Adipose tissue (tissue), 3 donors: ENCODE measurements around the gene GRIK1. TPM values are rescaled to one million over a fixed set of nuclear protein-coding genes. Genes with fewer than 3 reads are reported as not detected.

Experiments used
- H3K27ac ChIP-seq: one replicate; pipeline ENCODE4 v1.5.1; 2013; ENCODE audit warnings: low read depth, low read length
- WGBS, 3 donors: extraction: QIAGEN DNeasy Blood & Tissue Kit; methylation state at CpG; one replicate each; pipeline ENCODE4 v1.1.7; 2013; 5-methylcytosine and 5-hydroxymethylcytosine counted together
- polyA plus RNA-seq, 3 donors: library from polyadenylated mRNA; stranded (reverse); fragments of 200-250 nt; gene quantifications; one replicate each; pipeline ENCODE4 v1.2.3, GENCODE V29; 2013
- donor health status: healthy with polysubstance abuse.
- donor health status: Bipolar disorder and iron deficiency.
- donor health status: healthy.

The GRIK1 gene
- polyA plus RNA-seq, 3 donors, result 0.01 to 0.16 (median 0.11) TPM

DNA sequence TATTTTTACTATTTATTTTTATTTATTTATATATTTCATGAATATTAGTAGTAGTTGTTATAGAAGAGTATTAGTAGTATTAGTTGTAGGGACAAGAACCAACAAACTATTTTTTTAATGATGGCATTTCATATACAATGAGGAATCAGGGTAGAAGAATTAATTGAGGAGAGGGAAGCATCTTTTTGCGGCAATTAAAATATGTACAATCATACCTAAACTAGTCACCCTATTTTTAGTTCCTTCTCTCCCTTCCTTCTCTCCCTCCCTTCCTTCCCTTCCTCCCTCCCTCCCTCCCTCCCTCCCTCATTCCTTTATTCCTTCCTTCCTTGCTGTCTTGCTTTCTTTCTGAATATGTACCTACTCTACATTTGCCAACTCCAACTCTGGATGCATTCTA, 189.8 kb downstream of the GRIK1 start:
- no peak overlapping the region for H3K27ac ChIP-seq
- 93 to 100% (median 100%) methylated on average over 1 of the region's 1 CpG for WGBS, 3 donors

- 95 to 99% (median 97%) methylated on average over 3 of the region's 3 CpGs for WGBS, 3 donors
- no peak overlapping the region for H3K27ac ChIP-seq
These were observed 190.6 kb downstream of the GRIK1 start for GRCh38 chr21:29749223-29749622.

DNA sequence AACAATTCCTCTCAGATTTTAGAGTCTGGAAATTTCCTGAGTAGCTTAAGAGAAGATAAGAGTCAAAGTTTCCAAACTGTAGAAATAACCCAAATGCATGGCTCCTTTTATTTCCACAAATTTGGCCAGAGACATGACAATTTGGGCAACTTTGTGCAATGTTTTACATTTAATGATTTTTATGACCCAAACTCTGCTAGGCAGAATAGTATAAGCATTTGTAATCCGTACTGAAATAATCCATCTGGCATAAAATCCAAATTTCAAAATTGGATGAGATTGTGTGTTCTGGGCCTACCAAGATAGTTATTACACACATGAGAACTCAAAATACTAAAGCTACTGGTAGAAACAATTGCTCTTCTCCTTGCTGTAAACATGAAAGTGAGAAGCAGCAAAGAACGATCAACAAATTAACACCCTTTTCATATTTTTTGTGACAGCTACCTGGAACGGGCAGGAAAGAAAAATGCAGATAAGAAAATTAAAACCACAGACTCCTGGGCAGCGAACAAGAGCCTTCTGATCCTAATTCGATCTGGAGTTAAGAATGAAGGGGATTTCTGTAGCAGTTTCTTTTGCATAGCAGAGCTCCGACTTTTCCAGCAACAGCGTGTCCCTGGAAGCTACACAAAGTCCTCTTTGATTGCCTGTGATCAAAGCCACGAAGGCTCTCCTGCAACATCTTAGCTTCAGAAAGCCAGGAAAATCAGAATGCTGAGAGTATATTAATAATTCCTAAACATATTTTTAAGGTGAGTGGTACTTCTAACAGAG, 191.2 kb downstream of the GRIK1 start:
- WGBS, 3 donors, result 54 to 56% (median 56%) methylated on average over 8 of the region's 8 CpGs
- H3K27ac ChIP-seq, result no peak overlapping the region

DNA sequence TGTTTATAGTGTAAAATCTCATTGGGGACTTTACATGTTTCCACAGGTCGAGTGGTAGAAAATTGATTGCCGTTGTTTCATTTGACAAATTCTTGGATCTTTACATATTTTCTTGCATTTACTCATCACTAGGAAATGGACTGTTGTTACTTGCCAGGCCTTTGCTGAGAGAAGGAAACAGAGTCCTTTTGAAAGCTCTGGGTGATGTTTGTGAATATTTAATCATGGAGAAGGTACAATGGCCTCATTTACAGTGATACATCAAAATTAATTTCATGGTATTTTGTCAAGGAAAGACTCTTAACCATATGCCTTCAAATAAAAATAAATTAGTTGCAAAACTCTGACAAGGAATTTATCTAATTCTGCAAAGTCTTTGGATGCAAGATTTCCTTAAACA, 198.0 kb downstream of the GRIK1 start:
- WGBS, 3 donors, result 76 to 91% (median 81%) methylated on average over 2 of the region's 2 CpGs

DNA sequence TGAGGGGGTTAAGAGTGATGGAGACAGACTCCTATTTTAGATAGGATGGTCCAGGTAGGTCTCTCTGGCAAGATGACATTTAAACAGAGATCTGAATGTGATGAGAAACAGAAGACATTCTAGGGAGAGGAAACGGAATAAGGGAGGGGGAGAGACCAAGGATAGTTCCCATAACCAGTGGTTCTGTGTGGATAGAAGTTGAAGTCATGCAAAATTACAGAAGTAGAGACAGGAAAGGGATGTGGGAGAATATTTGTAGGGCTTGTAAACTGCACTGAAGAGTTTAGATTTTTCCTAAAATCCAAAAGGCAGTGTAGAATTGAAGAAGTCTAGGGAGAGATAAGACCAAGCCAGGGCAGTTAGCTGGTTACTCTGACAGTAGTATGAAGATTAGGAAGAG, 200.6 kb downstream of the GRIK1 start:
- no peak overlapping the region for H3K27ac ChIP-seq
- WGBS, 3 donors, result 43 to 72% (median 57%) methylated on average over 1 of the region's 1 CpG

More for the DNA sequence above, 198.0 kb downstream of the GRIK1 start:
- no peak overlapping the region for H3K27ac ChIP-seq

DNA sequence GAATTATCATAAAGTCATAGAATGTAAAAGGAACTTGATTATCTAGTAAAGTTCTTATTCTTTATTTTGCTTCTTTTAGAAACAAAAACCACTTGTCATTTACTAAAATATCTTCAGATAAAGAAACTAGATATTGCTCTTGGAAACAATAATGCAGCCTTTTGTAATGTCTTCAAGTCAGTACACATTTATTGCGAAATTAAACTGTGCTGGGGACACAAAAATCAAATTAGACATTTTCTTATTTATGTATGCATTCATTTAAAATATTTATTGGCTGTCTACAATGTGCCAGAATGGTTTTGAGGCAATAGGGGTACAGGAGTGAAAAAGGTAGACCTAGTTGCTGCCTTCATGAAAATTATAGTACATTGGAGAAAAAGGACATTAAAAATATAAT, 201.1 kb downstream of the GRIK1 start:
- no peak overlapping the region for H3K27ac ChIP-seq
- 80 to 94% (median 88%) methylated on average over 1 of the region's 1 CpG for WGBS, 3 donors

GRCh38 chr21:29737186-29737585, 202.6 kb downstream of the GRIK1 start:
- no peak overlapping the region for H3K27ac ChIP-seq
- WGBS, 3 donors, result 30 to 52% (median 37%) methylated on average over 5 of the region's 5 CpGs

GRCh38 chr21:29730281-29730680, 209.5 kb downstream of the GRIK1 start:
- H3K27ac ChIP-seq, result no peak overlapping the region
- 61 to 74% (median 73%) methylated on average over 1 of the region's 1 CpG for WGBS, 3 donors

DNA sequence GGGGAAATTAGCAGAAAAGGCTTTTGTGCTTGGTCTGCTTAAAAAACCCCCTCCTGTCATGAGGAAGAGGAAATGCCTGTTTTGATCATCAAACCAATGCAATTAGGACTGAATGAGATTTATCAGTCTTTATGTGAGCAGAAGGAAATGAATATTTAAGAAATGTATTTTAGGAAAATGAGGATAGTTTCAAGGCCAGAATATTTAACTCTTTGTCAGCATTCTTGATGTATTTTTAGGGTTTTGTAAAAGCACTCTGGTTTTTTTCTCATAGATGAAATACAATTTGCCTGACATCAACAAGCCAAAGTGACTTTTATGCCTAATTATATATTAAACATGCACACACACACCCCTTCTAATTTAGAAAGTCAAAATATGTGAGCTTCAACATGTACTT, 213.8 kb downstream of the GRIK1 start:
- no peak overlapping the region for H3K27ac ChIP-seq

GRCh38 chr21:29725025-29725736, 214.6 kb downstream of the GRIK1 start:
- 35 to 75% (median 71%) methylated on average over 9 of the region's 9 CpGs for WGBS, 3 donors
- H3K27ac ChIP-seq, result no peak overlapping the region

- H3K27ac ChIP-seq, result no peak overlapping the region
- 89 to 98% (median 92%) methylated on average over 2 of the region's 2 CpGs for WGBS, 3 donors
These were observed 217.8 kb downstream of the GRIK1 start for GRCh38 chr21:29721964-29722363.

DNA sequence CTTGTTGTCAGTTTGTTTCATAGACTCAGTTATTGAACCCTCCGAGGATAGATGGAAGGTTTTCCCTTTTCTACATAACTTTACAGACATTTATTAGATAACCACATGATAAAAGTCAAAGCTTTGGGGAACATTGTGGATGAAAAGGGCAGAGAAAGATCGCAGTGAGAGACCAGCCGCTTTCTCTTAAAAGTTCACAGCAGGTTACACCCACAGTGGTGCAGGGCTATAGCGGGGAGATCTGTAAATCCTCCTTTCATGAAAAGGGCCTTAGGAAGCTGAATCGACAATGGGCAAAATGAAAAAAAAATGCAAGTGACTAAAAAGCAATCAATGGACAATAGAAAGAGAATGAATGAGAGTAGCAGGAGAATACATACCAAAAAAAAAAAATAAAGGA, 218.6 kb downstream of the GRIK1 start:
- H3K27ac ChIP-seq, result no peak overlapping the region
- WGBS, 3 donors, result 85 to 93% (median 91%) methylated on average over 5 of the region's 5 CpGs

DNA sequence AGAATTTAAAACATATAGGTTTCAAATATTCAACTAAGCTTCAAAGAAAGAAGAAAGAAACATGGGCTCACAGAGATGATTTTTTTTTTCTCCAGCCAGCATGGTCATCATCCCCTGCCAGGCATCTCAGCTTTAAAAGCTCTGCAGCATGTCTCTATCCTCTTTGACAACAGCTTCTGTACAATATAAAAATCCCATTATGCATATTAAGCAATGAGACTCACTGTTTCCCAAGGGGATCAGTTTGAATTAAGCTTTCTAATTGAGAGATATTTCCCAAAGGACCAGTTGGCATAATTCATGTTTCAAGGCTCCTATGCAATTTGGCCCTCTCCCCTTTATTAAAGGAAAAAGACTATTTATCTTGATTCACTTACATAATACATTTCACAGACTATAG, 220.3 kb downstream of the GRIK1 start:
- H3K27ac ChIP-seq, result no peak overlapping the region

- WGBS, 3 donors, result 88 to 90% (median 90%) methylated on average over 3 of the region's 3 CpGs
- no peak overlapping the region for H3K27ac ChIP-seq
These were observed 221.5 kb downstream of the GRIK1 start for GRCh38 chr21:29718081-29718815.

- WGBS, 3 donors, result 62 to 83% (median 73%) methylated on average over 1 of the region's 1 CpG
- H3K27ac ChIP-seq, result no peak overlapping the region
These were observed 222.1 kb downstream of the GRIK1 start for GRCh38 chr21:29717659-29718058.

GRCh38 chr21:29716753-29717152, 223.0 kb downstream of the GRIK1 start:
- WGBS, 3 donors, result 94 to 96% (median 96%) methylated on average over 2 of the region's 2 CpGs
- no peak overlapping the region for H3K27ac ChIP-seq

DNA sequence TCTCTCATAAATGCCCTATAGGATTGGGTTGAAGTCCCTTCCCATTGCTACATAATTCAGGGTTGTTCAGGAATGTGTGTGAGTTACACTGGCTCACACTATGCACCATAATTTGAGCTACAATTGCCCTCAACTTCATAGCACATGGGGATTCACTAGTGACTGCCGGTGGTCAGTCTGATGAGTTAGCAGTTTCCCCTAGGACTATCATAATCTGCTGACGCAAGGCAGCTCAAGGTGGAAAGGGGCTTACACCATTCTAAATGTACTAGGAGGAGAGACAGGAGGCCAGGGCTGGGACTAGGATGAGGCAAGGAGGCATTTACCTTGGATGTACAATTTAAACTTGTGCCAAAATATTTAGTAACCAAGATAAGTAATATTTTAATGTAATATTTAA, 224.7 kb downstream of the GRIK1 start:
- no peak overlapping the region for H3K27ac ChIP-seq
- 93 to 100% (median 95%) methylated on average over 2 of the region's 2 CpGs for WGBS, 3 donors

GRCh38 chr21:29712818-29713217, 227.0 kb downstream of the GRIK1 start:
- H3K27ac ChIP-seq, result no peak overlapping the region
- WGBS, 3 donors, result 74 to 86% (median 77%) methylated on average over 2 of the region's 2 CpGs

GRCh38 chr21:29711236-29711635, 228.6 kb downstream of the GRIK1 start:
- no peak overlapping the region for H3K27ac ChIP-seq
